HG02938 (cell line): Measurements from ENCODE around the gene TMEM121B.

Experiments used
- ATAC-seq: cut with Tn5 transposase; IDR thresholded peaks from one replicate; pipeline ENCODE4 v1.9.1; 2021; ENCODE audit warnings: mild to moderate bottlenecking, moderate library complexity; ENCODE audit not compliant: unreplicated experiment

The TMEM121B gene

DNA sequence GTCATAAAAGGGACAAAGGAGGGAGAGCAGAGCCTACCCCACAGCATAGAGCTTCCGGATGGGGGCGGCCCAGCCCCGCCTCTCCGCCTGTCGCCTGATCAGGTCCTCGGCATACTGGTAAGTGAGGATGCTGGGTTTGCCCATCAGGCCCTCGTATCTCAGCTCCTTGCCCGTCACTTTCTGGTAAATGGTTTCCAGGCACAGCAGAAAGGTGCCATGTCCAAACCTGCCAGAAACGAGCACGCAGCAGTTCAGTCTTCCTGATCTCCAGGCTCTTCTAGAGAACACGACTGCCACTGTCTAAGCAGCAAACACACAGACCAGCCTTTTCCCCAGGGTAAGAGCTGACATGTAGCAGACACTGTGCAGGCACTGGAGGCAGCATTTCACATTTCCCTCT lies 17.4 kb upstream of the TMEM121B start:
- no peak for ATAC-seq

DNA sequence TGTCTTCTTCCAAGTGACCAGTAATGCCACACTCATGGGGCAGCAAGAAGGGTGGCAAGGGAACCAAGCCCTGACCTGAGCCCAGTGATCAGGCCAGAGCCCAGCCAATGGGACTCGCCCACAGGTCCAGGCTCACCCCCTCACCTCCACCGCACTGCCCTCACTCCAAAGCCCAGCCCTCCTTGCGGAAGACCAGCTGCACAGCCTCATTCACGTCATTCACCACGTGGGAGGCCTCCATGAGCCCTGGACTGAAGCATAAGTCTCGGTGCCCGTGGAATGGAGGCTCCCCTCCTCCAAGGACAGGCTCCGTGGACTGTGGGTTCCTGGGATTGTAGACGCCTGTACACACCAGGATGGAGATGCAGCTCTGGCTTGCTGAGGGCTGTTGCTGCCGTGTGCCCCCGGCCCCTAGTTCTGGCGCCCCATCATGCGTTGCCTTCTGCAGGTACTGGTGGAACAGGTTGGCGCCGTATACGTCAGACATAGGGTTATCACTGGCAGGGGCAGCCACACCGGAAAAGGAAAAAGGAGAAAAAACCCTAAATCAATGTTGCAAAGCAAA lies 16.8 kb upstream of the TMEM121B start:
- no peak for ATAC-seq

DNA sequence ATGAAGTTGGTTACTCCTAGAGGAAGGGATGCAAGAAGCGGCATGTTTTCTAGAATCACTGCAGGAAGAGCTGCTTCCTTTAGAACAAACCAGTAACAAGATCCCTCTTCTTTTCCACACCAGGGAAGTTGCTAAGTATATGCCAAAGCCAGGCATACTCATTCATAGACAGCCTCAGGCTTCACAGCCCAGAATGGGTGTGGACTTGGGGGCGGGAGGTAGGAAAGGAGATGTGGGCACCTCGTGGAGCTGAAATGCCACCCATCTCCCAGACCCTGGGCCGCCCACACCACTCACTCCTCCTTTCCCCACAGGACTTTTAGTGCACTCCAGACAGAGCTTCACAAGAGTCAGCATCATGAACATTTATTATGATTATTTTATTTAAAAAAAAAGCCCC lies 16.0 kb upstream of the TMEM121B start:
- no peak for ATAC-seq

DNA sequence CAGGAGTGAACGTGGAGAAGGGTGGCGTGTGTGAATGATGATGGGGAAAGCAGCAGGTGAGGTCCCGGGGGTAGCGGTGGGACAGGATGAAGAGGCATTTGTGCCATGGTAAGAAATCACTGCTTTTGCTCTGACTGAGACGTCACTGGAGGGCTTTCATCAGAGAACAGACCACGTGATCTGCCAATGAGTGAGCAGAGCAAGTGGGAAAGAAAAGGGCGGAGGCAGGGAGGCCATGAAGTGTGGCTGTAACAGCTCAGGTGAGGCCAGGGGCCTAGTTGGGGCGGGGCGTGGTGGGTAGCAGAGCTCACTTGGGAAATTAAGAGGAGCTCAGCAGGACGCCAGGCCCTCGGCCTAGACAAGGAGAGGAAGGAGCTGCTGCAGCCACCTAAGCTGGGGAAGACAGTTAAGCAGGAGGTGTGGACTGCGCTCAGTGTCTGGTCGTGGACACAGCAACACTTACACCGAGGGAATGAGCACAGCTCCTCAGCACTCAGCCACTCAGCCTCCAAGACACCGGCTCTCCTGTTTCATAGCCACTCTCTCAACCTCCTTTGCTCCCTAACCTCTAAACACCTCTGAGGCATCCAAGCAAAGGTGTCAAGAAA lies 14.1 kb upstream of the TMEM121B start:
- no peak for ATAC-seq

DNA sequence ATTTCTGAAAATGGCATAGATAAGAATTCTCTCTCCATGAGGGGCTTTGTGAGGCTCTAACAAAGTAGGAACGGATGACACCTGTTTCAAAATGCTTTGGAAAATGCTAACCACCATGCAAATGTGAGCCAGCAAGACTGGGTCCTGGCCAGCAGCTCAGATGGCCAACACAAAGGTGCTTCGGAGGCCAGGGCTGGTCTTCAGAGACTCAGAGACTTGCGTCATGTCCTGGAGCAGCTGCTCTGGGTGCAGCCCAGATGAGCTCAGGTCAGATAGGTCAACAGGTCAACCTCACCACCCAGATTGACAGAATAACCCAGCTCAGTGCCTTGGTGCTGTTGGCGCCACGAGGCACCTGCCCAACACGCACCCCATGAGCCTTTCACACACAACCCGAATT lies 12.0 kb upstream of the TMEM121B start:
- ATAC-seq = no peak

DNA sequence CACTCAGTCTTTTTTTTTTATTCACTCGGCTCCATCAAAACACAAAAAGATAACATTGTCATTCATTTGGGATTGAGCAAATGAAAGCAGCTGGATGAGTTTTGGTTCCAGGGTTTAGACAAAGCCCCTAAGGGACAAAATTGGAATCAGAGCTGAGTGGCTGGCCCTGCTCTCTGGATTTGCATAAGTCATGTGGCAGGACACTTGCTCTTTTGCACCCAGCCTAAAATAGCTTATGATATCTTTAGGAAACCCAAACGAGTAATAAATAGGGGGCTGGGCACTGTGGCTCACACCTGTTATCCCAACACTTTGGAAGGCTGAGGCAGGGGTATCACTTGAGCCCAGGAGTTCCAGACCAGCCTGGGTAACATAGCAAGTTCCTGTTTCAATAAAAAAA lies 11.0 kb upstream of the TMEM121B start:
- ATAC-seq = no peak

DNA sequence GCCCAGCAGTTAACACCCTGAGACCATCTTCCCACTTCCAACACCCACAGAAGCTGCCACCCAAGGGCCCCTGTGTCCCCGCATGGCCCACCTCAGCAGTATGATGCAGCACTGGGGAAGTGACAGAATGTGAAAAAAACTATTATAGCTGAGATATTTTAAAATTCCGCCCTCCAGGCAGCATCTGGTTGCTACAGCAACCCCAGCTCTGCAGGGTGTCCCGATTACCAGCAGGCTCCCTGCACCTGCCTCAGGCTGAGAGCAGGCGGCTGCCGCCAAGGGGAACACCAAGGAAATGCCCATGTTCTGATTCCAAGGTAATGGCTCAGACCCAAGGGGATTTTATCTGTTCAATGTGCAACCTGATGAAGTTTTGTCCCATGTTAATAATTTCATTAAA lies 10.5 kb upstream of the TMEM121B start:
- ATAC-seq = no peak

DNA sequence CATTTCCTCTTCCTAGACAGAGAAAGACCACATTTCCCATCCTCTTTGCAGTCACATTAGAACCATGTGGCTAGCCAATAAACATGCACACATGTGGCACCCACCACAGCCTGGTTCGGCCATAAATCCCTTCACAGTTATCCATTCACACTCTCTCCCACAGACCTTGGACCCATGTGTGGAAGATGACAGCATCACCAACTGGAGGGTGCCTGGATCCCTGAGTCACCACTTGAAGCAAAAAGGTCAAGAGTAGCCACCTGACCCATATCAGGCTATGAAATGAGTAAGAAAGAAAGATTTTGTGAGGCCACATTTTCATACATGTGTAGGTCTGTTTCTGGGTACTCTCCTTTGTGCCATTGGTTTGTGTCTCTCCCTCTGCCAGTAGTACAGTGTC lies 9.0 kb upstream of the TMEM121B start:
- no peak for ATAC-seq

DNA sequence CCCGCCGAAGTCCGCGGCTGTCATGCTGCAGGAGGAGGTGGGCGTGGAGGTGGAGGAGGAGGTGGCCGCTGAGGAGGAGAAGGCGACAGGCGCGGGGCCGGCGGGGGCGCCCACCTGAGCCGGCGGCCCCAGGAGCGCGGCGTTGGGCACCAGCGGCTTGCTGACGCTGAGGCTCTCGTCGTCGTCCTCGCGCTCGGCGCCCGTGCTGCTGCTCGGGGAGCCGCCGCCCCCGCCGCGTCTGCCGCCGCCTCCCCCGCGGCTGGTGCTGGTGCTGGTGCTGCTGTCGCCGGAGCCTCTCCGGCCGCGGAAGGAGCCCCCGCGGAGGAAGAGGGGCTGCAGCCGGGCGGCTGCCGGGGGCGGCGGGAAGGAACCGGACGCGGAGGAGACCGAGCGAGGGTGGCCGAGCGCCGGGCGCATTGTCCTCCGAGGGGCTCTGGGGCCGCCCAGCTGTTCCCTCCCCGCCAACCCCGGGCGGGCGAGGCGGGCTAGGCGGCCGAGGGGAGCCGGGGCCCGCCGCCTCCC lies 388 bp downstream of the TMEM121B start:
- no peak for ATAC-seq

DNA sequence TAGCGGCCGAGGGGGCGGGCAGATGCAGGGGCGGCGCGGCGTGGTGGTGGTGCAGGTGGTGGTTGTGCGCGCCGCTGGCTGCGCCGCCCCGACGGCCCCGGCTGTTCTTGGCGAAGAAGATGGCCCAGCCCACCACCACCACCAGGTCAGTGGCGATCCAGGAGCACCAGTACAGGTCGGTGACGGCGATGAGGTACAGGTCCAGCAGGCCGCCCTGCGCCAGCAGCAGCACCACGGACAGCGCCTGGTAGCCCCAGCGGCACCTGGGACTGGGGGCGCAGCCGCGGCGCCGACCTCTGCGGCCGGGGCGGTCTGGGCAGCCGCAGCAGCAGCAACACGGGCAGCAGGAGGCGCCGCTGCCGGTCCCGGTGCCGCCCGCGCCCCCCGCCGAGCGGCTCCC lies 879 bp downstream of the TMEM121B start:
- ATAC-seq = no peak

DNA sequence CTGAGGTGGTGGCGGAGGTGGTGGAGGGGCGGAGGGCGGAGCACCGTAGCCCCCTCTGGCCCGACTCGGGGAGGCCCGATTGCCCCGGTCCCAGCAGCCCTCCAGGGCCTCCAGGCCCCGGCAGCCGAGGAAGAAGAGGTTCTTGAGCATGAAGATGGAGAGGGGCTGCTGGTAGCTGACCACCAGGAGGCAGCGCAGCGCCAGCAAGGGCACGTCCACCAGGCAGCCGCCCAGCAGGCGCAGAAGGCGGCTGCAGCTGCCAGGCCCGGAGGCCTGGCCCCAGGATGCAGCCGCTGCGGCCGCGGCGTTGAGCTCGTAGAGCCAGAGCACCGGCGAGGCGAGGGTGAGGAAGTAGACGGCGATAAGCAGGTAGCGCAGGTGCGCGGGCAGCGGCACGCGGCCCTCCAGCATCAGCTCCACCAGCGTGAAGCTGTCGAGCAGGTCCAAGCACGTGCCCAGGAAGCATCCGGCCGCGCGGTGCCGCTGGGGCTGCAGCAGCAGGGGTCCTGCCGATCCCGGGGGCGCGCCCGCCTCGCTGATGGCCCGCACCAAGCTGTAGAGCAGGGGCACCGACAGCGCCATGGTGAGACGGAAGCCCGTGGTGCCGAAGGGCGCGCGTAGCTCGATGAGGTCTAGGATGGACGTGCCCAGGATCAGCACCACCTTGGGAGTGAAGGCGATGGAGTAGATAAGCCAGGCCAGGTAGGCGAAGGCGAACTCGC lies 1.5 kb downstream of the TMEM121B start:
- ATAC-seq = no peak

DNA sequence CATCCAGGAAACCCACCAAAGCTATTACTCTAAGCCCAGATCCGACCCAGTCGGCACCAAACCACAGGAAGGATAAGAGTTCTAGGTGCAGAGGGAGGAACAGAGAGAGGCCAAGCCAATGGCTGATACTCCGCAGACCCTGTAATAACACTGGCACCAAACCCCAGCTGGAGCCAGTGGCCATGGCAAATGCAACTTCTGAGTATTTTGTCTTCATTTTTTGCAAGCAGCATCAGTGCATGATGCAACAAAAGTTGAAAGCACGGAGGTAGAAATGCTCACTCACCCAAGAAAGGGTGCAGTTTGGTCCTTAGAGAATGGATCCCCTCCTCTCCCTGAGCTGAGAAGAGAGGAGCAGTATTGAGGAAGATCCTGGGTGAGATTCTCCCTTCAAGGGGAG lies 2.8 kb downstream of the TMEM121B start:
- no peak for ATAC-seq

DNA sequence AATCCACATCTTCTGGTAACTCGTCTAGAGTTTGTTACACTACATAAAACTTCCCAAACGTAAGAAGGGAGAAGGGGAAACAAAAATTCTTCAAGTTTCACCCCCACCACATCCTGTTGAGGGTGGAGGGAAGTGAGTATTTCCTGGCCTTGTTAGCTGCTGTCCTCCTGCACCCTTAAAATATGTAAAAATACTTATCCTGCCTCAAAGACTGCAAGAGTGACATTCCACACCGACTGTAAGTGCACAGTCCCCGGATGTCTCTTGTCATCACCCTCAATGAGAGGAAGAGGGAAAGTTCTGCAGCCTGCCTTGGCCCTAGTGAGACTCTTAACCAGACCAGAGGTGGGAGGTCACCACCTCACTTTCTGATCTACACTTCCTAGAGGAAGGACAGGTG lies 3.3 kb downstream of the TMEM121B start:
- no peak for ATAC-seq

DNA sequence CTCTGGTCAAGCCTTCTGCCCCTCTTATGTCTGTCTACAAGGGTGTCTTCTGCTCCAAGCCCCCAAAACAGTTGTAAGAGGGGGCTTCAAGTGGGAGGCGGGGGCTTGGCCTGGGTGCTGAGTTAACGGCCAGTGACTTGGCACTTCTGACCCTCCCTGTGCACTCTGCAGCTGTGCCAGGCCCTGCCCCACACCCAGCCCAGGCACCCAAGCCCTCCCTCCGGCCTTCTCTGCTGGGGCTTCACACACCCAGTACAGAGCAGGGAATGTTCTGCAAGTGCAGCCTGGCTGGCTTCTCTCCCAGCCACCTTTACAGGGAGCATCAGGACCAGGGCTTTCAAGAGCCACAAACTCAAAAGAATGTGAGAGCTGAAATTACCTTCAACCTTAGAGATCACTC lies 3.8 kb downstream of the TMEM121B start:
- ATAC-seq = no peak

DNA sequence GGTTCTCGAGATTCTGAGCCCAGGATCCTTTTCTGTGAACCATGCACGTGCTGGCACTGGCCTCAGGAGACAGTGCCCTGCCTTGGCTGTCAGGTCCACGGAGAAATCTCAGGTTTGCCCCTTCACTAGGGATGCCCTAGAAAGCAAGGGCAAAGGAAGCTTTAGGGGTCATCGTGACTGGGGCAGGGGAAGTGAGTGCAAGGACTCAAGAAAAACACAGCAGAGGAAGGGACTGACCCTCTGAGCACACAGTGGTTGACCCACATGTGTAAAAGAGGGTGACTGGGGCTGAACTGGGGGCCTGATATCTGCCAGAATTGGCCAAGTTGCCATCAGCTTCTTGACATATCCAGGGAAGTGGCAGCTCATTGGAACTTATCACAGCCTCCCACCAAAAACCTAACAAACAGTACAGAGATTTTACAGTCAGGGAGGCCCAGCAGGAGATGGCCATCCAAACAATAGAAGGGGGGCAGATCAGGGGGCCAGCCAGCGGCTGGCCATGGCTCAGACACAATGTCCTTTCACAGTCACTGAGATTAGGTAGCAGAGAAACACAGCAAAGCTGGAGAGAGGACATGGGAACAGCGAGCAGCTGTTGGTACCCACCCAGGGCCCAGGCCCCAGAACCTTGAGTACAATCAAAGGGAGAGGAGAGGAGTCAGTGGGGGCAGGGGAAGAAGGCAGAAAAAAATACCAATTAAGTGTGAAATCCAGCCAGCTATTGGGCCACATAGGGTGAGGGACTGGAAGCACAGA lies 4.4 kb downstream of the TMEM121B start:
- no peak for ATAC-seq

DNA sequence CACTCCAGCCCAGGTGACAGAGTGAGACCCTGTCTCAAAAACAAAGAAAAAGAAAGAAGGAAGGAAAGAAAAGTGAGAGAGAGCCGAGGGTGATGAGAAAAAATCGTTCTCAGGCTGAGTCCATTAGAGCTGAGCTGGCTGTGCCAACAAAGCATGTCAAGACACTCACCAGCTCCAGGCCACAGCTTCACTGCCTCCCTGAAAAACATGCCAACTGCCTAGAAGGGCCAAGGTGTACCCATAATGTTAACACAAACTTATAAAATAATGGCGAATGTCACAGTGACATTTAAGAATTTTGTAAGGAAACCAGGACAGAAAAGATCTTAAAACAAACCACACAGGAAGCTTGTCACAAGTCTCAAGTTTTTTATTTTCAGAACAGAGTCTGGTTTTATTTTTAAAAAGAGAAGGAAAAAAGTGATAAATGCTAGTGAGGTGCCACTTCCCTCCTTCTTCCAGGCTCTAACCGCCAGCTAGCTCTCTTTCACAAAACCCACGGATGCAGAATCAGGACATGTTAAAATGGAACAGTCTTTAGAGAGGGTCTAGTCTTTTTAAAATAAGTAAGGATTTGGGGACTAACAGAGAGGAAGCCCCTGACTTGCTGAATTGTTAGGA lies 5.1 kb downstream of the TMEM121B start:
- ATAC-seq = no peak

DNA sequence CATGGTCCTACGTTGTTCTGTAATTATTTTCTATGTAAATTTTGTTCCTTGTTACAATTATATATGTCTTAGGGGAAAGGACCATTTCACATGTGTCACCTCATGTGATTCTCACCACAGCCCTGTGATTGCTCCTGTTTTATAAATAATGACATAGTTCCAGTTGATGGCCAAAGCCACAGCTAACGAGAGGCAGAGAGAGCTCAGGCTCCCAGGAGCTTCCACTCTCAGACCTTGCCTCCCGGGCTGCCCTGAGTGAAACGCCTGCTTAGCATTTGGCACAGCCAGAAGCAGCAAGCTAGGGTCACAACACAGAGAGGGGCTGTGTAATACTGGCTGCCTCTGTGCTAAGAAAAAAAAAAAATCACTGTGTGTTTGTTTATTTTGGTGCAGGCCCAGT lies 5.9 kb downstream of the TMEM121B start:
- ATAC-seq = no peak

DNA sequence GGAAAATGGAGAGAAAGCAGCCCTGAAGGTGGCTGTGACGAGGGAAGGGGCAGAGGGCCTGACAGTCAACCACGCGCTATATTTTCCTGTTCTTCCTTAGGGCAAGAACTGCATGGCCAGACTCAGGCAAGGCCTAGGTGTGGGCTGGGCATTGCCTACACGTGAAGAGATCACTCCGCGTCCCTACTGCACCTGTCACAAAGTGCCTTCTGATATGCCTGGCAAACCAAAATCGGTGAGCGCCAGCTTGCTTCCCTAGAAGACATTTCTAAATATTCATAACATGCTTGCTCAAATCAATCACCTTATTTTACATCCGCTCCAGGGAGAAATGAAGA lies 6.3 kb downstream of the TMEM121B start:
- no peak for ATAC-seq

DNA sequence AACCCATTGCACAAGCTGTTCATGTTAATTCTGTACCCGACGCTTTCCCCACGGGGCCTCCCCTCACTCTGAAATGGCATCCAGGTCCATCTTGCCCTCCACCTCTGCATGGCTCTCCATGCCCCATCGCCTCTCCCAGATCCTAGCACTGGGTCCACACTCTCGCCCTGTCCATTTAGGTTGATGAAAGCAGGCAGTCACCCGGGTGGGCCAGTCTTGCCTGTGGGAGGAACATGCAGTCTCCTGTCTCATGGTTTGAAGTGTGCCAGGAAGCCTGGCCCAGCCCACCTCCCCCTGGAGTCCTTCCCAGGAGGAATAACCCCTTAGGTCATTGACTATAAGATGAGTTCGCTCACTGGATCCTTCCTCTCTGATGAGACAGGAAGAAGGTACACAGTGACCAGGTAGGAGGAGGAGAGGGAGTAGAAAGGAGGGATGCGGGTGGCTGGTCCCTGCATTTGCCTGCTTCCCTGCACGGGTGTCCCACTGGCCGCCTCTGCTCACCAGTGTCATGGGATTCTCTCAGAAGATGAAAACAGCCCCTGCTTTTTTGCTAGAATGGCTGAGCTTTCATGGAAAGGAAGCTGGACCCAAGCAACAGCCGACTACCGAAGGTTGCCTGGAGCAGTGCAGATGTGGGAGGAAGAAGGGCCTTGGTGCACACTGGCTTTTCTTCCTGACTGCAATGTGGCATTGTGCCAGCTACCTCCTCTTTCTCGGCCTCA lies 6.8 kb downstream of the TMEM121B start:
- ATAC-seq = no peak

DNA sequence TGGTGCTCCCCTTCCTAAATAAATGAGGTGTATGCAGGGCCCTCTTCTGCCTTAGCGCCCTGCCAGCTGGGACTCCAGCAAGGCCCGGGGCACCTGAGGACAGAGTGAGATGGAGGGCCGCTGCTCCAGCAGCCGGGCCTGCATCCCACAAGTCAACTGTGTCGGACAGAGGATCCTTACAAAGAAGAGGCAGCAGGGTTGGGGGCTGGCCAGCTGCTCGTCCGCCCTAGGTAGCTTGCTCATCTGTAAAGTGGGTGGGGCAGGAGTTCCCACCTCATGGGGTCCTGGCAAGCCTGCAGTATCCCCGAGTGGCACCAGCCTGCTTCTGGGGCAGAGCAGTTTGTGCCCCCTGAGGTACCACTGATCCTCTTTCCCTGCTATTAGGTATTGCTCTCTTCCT lies 7.6 kb downstream of the TMEM121B start:
- ATAC-seq = no peak
